Occipital lobe (tissue), 2 donors: ENCODE data around the gene OR5B17. TPM values are rescaled to one million over a fixed set of nuclear protein-coding genes. Genes with fewer than 3 reads are reported as not detected.
"Not testable (repeated sequence)": the region's sequence is repeated elsewhere in the genome, so short reads cannot be mapped to it uniquely, and the experiment has no call there.

ENCODE experiments used
- DNase-seq: peaks from one replicate; lab custom pipeline; 2025; lab: John Stamatoyannopoulos, UW
- total RNA-seq: library from RNA; depleted of rRNA; stranded (reverse); fragments of >200 nt; gene quantifications from one replicate; pipeline ENCODE4 v1.2.3, GENCODE V29; 2014

The OR5B17 gene
- total RNA-seq = not detected

- no peak for DNase-seq
Measured at GRCh38 chr11:58358969-58359368, at the start of gene OR5B17. TSS of gene OR5B17 (minus strand) at chr11:58359069. CDS start at chr11:58359069, 0 bp downstream.

GRCh38 chr11:58406774-58407173 lies 47.9 kb upstream of the OR5B17 start, which contains the start of gene OR5B3:
TSS of gene OR5B3 (minus strand) at chr11:58406874. CDS start at chr11:58403409, 3,465 bp downstream.
- DNase-seq = no peak

GRCh38 chr11:58399622-58400021 lies 40.8 kb upstream of the OR5B17 start:
- DNase-seq = not testable (repeated sequence)

GRCh38 chr11:58395581-58395980 lies 36.7 kb upstream of the OR5B17 start:
- no peak for DNase-seq

- DNase-seq = no peak
Measured at GRCh38 chr11:58394195-58394594, 35.3 kb upstream of the OR5B17 start.

GRCh38 chr11:58392746-58393145 lies 33.9 kb upstream of the OR5B17 start:
- no peak for DNase-seq

GRCh38 chr11:58391879-58392278 lies 33.0 kb upstream of the OR5B17 start:
- DNase-seq = no peak

GRCh38 chr11:58390551-58391063 lies 31.7 kb upstream of the OR5B17 start:
- DNase-seq = no peak

GRCh38 chr11:58354727-58355126 lies 4.1 kb downstream of the OR5B17 start:
- DNase-seq = no peak

- DNase-seq = no peak
Measured at GRCh38 chr11:58345204-58345603, 13.7 kb downstream of the OR5B17 start.

- no peak for DNase-seq
Measured at GRCh38 chr11:58334708-58335107, 24.2 kb downstream of the OR5B17 start.

- DNase-seq = no peak
Measured at GRCh38 chr11:58330861-58331260, 28.0 kb downstream of the OR5B17 start.

- DNase-seq = no peak
Measured at GRCh38 chr11:58318532-58318931, 40.3 kb downstream of the OR5B17 start.

GRCh38 chr11:58316142-58316541 lies 42.7 kb downstream of the OR5B17 start:
- no peak for DNase-seq

Other genes with a start within 250 kb of the OR5B17 start
- gene OR9I1, start 233.5 kb downstream of the OR5B17 start, total RNA-seq = not detected
- gene OR9Q2, start 170.0 kb downstream of the OR5B17 start, total RNA-seq = not detected
- gene OR1S2, start 154.9 kb downstream of the OR5B17 start, total RNA-seq = not detected
- gene OR1S1, start 146.3 kb downstream of the OR5B17 start, total RNA-seq = not detected
- not detected for gene OR10Q1, start 130.2 kb downstream of the OR5B17 start, total RNA-seq
- gene OR10W1, start 90.8 kb downstream of the OR5B17 start, total RNA-seq = not detected
- not detected for gene OR5B3, start 47.8 kb upstream of the OR5B17 start, total RNA-seq
- gene OR5B2, start 69.1 kb upstream of the OR5B17 start, total RNA-seq = not detected
- gene OR5B12, start 83.2 kb upstream of the OR5B17 start, total RNA-seq = not detected
- not detected for gene OR5B21, start 149.0 kb upstream of the OR5B17 start, total RNA-seq
- 2.7 TPM for gene LPXN, start 216.8 kb upstream of the OR5B17 start, total RNA-seq
- 56.0 TPM for gene ZFP91, start 220.0 kb upstream of the OR5B17 start, total RNA-seq